ENCODE data around the gene ARHGAP24.
"Not testable (repeated sequence)": the region's sequence is repeated elsewhere in the genome, so short reads cannot be mapped to it uniquely, and the experiment has no call there.

ARHGAP24 gene

DNA sequence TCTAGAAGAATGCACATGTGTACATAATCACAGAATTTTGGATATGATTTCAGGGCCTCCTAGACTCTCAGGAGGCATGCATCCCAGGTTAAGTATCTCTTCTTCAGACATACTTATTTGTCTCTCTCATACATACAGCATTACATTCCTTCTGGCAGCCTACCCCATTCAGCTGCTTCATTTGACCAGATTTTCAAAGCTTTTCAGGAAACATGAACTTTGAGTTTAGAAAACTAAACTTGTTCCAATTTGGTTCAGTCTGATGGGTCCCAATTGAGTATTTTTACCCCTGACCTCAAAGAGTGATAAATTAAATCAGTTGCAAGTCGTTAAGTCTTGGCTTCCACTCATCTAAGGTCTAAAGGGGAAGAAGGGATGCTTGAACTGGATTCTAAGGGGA is 330.9 kb downstream of the ARHGAP24 start:
- Histone ChIP-seq H3K4me1 (ENCODE audit: control insufficient read depth in 1 of 2, insufficient read depth in 2 of 2, low read length in 2 of 2) (peaks cover 5 to 7% of the 10 kb centered on the region in 2 donors), H3K27ac (ENCODE audit: low read length) (no peak overlapping the region)

DNA sequence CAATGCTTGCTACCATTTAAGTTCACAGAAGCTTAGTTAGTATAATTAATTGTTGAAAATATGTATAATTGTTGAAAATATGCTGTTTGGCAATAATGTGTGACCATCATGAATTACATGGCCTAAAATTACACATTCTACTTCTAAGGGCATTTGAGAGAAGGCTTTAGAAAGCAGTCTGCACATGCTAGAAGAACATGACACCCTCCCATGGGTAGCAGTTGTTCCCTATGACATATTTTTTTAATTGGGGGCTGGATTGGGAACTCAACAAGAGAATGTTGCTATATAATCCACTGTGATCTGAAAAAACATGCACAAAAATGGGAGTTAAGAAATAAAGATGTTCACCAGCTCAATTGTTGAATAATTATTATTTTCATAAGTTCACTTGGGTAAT is 331.4 kb downstream of the ARHGAP24 start:
- H3K36me3 ChIP-seq (ENCODE audit: control insufficient read depth in 1 of 2, insufficient read depth in 2 of 2, low read length in 2 of 2): no peaks in the 10 kb centered on the region
- no peak overlapping the region for H3K4me3 ChIP-seq (ENCODE audit: low read depth in 1 of 2, low read length in 2 of 2)
- H3K27ac ChIP-seq (ENCODE audit: low read length): no peak overlapping the region
- H3K4me1 ChIP-seq (ENCODE audit: control insufficient read depth in 1 of 2, insufficient read depth in 2 of 2, low read length in 2 of 2): peaks cover 5 to 7% of the 10 kb centered on the region in 2 donors
- H3K27me3 ChIP-seq (ENCODE audit: low read depth, low read length): no peaks in the 10 kb centered on the region
- no peaks in the 10 kb centered on the region for H3K9me3 ChIP-seq (ENCODE audit: control insufficient read depth in 1 of 2, low read length in 2 of 2)

More for the DNA sequence above, 330.9 kb downstream of the ARHGAP24 start:
- H3K36me3 ChIP-seq (ENCODE audit: control insufficient read depth in 1 of 2, insufficient read depth in 2 of 2, low read length in 2 of 2): no peaks in the 10 kb centered on the region
- H3K9me3 ChIP-seq (ENCODE audit: control insufficient read depth in 1 of 2, low read length in 2 of 2): no peaks in the 10 kb centered on the region
- no peaks in the 10 kb centered on the region for H3K27me3 ChIP-seq (ENCODE audit: low read depth, low read length)
- no peak overlapping the region for H3K4me3 ChIP-seq (ENCODE audit: low read depth in 1 of 2, low read length in 2 of 2)

DNA sequence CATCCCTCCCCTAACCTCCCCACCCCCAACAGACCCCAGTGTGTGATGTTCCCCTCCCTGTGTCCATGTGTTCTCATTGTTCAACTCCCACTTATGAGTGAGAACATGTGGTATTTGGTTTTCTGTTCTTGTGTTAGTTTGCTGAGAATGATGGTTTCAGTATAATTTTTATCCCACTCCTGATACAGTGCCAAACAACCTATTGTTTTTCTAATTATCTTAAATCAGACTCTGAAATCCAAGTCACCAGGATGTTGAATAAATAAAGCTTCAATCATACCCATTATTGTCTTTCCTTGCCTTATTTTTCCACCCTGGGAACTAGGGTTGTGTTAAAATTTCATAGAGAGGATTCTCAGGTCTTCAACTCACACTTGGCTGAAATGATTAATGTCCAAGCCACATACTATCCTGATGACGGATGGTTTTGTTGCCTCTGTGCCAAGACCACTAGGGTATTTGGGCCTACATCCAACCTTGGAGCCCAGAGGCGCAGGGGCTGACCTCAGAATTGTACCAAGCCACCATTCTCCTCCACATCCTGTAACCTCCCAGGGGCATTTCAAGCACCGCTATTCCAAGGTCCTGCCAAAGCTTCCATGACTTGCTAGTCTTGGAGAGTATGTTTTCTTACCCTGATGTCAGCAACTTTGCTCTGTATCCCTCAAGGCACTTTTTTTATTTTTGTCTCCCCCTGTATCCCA is 332.4 kb downstream of the ARHGAP24 start:
- Histone ChIP-seq H3K36me3 (ENCODE audit: control insufficient read depth in 1 of 2, insufficient read depth in 2 of 2, low read length in 2 of 2) (no peaks in the 10 kb centered on the region), H3K4me3 (ENCODE audit: low read depth in 1 of 2, low read length in 2 of 2) (no peak overlapping the region), H3K27me3 (ENCODE audit: low read depth, low read length) (no peaks in the 10 kb centered on the region), H3K9me3 (ENCODE audit: control insufficient read depth in 1 of 2, low read length in 2 of 2) (no peaks in the 10 kb centered on the region), H3K27ac (ENCODE audit: low read length) (no peak overlapping the region), H3K4me1 (ENCODE audit: control insufficient read depth in 1 of 2, insufficient read depth in 2 of 2, low read length in 2 of 2) (peaks cover 5 to 7% of the 10 kb centered on the region in 2 donors)

DNA sequence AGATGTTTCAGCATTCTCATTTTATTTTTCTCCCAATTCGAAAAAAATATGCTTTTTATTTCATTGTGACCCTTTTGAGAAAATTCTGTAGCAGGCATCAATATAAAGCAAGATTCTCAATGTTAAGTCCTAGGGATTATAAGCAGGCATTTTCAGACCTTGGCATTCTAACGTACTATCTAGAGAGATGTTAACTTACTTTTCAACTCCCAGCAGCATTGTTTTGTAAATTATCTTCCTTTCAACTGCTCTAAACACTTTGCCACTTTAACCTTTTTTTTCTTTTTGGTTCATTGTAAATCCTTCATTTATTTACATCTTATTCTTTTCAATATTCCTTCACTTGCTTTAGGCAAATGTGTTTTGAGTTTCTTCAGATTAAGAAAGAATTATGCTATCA is 333.2 kb downstream of the ARHGAP24 start:
- no peak overlapping the region for H3K27ac ChIP-seq (ENCODE audit: low read length)
- peaks cover 5 to 7% of the 10 kb centered on the region in 2 donors for H3K4me1 ChIP-seq (ENCODE audit: control insufficient read depth in 1 of 2, insufficient read depth in 2 of 2, low read length in 2 of 2)
- H3K27me3 ChIP-seq (ENCODE audit: low read depth, low read length): no peaks in the 10 kb centered on the region
- H3K36me3 ChIP-seq (ENCODE audit: control insufficient read depth in 1 of 2, insufficient read depth in 2 of 2, low read length in 2 of 2): no peaks in the 10 kb centered on the region
- no peaks in the 10 kb centered on the region for H3K9me3 ChIP-seq (ENCODE audit: control insufficient read depth in 1 of 2, low read length in 2 of 2)
- H3K4me3 ChIP-seq (ENCODE audit: low read depth in 1 of 2, low read length in 2 of 2): no peak overlapping the region

DNA sequence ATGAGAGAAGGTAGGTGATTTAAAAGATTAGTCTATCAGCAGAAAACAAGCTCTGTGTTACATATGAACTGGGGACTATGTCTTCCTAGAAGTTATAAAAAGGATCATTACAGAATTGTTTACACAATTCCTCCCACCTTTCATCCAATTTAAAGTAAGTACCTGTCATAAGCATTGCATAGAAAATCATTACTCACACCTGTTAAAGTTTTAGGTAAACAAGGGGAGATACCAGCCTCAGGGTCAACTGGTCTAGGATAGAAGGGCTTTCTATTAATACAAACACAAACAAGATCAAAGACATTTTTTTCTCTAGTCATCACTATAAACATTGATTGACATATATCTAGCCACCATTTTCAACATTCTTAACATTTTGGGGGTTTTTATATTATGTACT is 333.9 kb downstream of the ARHGAP24 start:
- H3K36me3 ChIP-seq (ENCODE audit: control insufficient read depth in 1 of 2, insufficient read depth in 2 of 2, low read length in 2 of 2): no peaks in the 10 kb centered on the region
- H3K4me1 ChIP-seq (ENCODE audit: control insufficient read depth in 1 of 2, insufficient read depth in 2 of 2, low read length in 2 of 2): peaks cover 5 to 7% of the 10 kb centered on the region in 2 donors
- H3K9me3 ChIP-seq (ENCODE audit: control insufficient read depth in 1 of 2, low read length in 2 of 2): no peaks in the 10 kb centered on the region
- no peak overlapping the region for H3K4me3 ChIP-seq (ENCODE audit: low read depth in 1 of 2, low read length in 2 of 2)
- no peaks in the 10 kb centered on the region for H3K27me3 ChIP-seq (ENCODE audit: low read depth, low read length)
- H3K27ac ChIP-seq (ENCODE audit: low read length): no peak overlapping the region

DNA sequence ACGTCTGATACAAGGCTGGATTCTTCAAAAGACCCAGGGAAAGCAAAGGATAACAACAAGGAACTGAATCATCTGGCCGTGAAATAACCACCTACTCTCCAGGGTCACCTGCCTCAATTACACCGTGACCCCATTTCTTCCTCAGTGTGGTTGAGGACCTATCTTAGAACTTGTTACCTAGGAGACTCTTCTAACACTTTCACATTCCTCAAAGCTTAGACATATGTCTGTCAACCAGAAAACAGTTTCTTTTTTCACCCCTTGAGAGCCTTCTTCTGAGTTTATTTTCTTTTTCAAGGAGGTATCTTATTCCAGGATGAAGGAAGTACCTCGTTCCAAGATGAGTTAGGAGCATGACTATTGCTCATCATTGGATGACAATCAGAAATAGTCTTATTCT is 337.8 kb downstream of the ARHGAP24 start:
- Histone ChIP-seq H3K4me1 (ENCODE audit: control insufficient read depth in 1 of 2, insufficient read depth in 2 of 2, low read length in 2 of 2) (peaks cover under 1 to 2% of the 10 kb centered on the region in 2 donors), H3K27ac (ENCODE audit: low read length) (no peak overlapping the region), H3K27me3 (ENCODE audit: low read depth, low read length) (no peaks in the 10 kb centered on the region), H3K4me3 (ENCODE audit: low read depth in 1 of 2, low read length in 2 of 2) (no peak overlapping the region), H3K9me3 (ENCODE audit: control insufficient read depth in 1 of 2, low read length in 2 of 2) (no peaks in the 10 kb centered on the region), H3K36me3 (ENCODE audit: control insufficient read depth in 1 of 2, insufficient read depth in 2 of 2, low read length in 2 of 2) (no peaks in the 10 kb centered on the region)

DNA sequence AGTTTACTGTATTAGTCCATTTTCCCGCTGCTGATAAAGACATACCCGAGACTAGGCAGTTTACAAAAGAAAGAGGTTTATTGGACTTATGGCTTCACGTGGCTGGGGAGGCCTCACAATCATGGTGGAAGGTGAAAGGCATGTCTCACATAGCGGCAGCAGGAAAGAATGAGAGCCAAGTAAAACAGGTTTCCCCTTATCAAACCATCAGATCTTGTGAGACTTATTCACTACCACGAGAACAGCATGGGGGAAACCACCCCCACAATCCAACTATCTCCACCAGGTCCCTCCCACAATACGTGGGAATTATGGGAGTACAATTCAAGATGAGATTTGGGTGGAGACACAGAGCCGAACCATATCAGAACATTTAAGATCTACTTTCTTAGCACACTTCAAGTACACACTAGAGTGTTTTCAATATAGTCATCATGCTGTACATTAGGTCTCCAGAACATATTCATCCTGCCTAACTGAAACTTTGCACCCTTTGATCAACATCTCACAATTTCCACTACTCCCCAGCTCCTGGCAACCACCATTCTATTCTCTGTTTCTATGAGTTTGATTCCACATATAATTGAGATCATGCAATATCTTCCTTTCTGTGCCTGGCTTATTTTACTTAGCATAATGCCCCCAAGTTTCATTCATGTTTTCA is 341.0 kb downstream of the ARHGAP24 start:
- Histone ChIP-seq H3K9me3 (ENCODE audit: control insufficient read depth in 1 of 2, low read length in 2 of 2) (no peaks in the 10 kb centered on the region), H3K4me3 (ENCODE audit: low read depth in 1 of 2, low read length in 2 of 2) (no peak overlapping the region), H3K27ac (ENCODE audit: low read length) (no peak overlapping the region), H3K36me3 (ENCODE audit: control insufficient read depth in 1 of 2, insufficient read depth in 2 of 2, low read length in 2 of 2) (no peaks in the 10 kb centered on the region), H3K4me1 (ENCODE audit: control insufficient read depth in 1 of 2, insufficient read depth in 2 of 2, low read length in 2 of 2) (no peaks in the 10 kb centered on the region), H3K27me3 (ENCODE audit: low read depth, low read length) (no peaks in the 10 kb centered on the region)

DNA sequence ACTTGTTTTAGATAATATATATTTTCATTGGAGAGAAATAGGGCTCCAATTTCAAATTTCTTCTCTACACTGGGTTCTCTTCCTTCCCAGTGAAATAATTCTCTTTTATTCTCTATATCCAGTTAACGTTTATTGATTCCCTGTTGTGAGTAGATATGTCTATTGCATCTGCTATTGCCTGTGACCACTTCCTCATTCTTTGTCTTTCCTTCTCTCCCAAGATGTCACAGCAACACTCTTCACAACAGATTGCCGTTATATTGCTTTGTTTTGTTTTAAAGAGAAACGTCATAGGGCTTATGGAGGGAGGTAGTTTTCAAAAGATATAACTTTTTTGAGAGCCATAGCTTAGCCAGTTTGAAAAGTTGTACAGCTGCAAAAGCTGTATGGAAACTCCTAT is 343.8 kb downstream of the ARHGAP24 start:
- H3K27me3 ChIP-seq (ENCODE audit: low read depth, low read length): no peaks in the 10 kb centered on the region
- no peaks in the 10 kb centered on the region for H3K9me3 ChIP-seq (ENCODE audit: control insufficient read depth in 1 of 2, low read length in 2 of 2)
- H3K27ac ChIP-seq (ENCODE audit: low read length): no peak overlapping the region

DNA sequence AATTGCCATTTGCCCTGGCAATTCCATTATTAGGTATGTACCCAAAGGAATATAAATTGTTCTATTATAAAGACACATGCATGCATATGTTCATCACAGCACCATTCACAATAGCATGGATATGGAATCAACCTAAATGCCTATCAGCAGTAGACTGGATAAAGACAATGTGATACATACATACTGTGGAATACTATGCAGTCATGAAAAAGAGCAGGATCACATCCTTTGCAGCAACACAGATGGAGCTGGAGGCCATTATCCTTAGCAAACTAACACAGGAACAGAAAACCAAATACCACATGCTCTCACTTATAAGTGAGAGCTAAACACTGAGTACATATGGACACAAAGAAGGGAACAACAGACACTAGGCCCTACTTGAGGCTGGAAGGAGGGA is 345.2 kb downstream of the ARHGAP24 start:
- H3K36me3 ChIP-seq (ENCODE audit: control insufficient read depth in 1 of 2, insufficient read depth in 2 of 2, low read length in 2 of 2); H3K27me3 ChIP-seq (ENCODE audit: low read depth, low read length); H3K4me3 ChIP-seq (ENCODE audit: low read depth in 1 of 2, low read length in 2 of 2); H3K9me3 ChIP-seq (ENCODE audit: control insufficient read depth in 1 of 2, low read length in 2 of 2); H3K27ac ChIP-seq (ENCODE audit: low read length): not testable (repeated sequence)
- peaks cover 0 to 24% of the 10 kb centered on the region in 2 donors for H3K4me1 ChIP-seq (ENCODE audit: control insufficient read depth in 1 of 2, insufficient read depth in 2 of 2, low read length in 2 of 2)

More for the DNA sequence above, 343.8 kb downstream of the ARHGAP24 start:
- H3K4me3 ChIP-seq (ENCODE audit: low read depth in 1 of 2, low read length in 2 of 2): no peak overlapping the region
- H3K4me1 ChIP-seq (ENCODE audit: control insufficient read depth in 1 of 2, insufficient read depth in 2 of 2, low read length in 2 of 2): peaks cover 0 to 16% of the 10 kb centered on the region in 2 donors
- H3K36me3 ChIP-seq (ENCODE audit: control insufficient read depth in 1 of 2, insufficient read depth in 2 of 2, low read length in 2 of 2): no peaks in the 10 kb centered on the region

DNA sequence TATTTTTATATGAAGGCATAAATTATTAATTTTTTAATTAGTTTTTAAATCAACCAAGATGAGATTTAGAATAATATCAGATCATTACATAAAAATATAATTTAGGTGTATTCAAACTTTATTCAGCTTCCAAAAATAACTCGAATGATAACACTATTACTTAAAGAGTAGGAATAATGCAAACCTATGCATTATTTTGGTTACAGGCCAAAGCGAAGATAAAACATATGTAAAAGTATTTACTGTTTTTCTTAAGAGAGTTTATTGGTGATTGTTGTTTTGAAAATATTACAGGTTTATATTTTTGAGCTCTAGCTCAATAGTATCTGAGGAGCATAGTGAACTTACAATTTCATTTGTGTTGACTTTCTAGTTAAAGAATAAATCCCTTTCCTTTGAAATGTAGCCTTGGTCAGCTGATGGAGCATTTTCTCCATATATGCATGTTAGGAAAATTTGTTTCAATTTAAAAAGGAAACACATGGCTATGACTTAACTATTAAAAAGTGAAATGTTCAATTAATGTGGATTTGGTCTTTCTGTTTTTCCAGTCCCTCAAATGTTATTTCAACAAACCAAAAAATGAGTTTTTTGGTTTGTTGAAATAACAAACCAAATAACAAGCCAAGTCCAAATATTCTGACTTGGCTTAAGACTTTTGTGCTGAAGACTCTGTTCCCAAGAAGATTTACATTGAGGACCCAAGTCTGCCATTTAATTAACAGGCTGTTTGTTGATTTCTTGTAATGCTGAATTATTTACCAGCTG is 346.9 kb downstream of the ARHGAP24 start:
- Histone ChIP-seq H3K27me3 (ENCODE audit: low read depth, low read length) (no peaks in the 10 kb centered on the region), H3K36me3 (ENCODE audit: control insufficient read depth in 1 of 2, insufficient read depth in 2 of 2, low read length in 2 of 2) (no peaks in the 10 kb centered on the region), H3K27ac (ENCODE audit: low read length) (no peak overlapping the region), H3K4me1 (ENCODE audit: control insufficient read depth in 1 of 2, insufficient read depth in 2 of 2, low read length in 2 of 2) (peaks cover 10 to 36% of the 10 kb centered on the region in 2 donors), H3K4me3 (ENCODE audit: low read depth in 1 of 2, low read length in 2 of 2) (no peak overlapping the region), H3K9me3 (ENCODE audit: control insufficient read depth in 1 of 2, low read length in 2 of 2) (no peaks in the 10 kb centered on the region)

DNA sequence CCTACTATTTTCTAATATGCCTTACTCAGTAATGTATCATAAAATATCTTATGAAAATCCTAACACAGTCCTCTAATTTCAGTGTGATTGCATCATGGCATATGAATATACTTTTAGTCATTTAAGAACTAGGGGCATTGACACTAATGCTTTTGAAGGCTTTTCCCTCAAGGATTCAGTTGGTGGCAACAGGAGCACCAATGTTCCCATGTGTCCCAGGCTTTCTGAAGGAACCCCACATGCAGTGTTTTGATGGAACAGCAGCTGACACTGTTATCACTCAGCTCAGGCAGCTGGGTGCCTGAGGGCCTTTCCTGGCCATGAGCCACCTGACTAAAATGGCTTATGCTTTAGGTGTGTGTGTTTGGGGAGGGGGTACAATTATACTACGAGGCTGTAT is 348.3 kb downstream of the ARHGAP24 start:
- no peaks in the 10 kb centered on the region for H3K36me3 ChIP-seq (ENCODE audit: control insufficient read depth in 1 of 2, insufficient read depth in 2 of 2, low read length in 2 of 2)
- H3K9me3 ChIP-seq (ENCODE audit: control insufficient read depth in 1 of 2, low read length in 2 of 2): no peaks in the 10 kb centered on the region
- H3K27me3 ChIP-seq (ENCODE audit: low read depth, low read length): no peaks in the 10 kb centered on the region
- peak overlapping the region; percentile 14 for H3K27ac ChIP-seq (ENCODE audit: low read length)
- peaks cover 10 to 42% of the 10 kb centered on the region in 2 donors for H3K4me1 ChIP-seq (ENCODE audit: control insufficient read depth in 1 of 2, insufficient read depth in 2 of 2, low read length in 2 of 2)
- H3K4me3 ChIP-seq (ENCODE audit: low read depth in 1 of 2, low read length in 2 of 2): no peak overlapping the region
